Activated effector memory CD4-positive, alpha-beta T cell treated with anti-CD3 and anti-CD28 coated beads, Interleukin-2, amount 50 U/mL, for 16 hours (primary cell): ENCODE data around the gene ATP1A2.

Experiments
- DNase-seq: peaks from one replicate; pipeline ENCODE4 v3.0.0-alpha.2; 2020

Gene ATP1A2

GRCh38 chr1:160151303-160151702 lies 35.7 kb downstream of the ATP1A2 start, which contains the start of gene ATP1A4:
TSS of gene ATP1A4 (plus strand) at chr1:160151603. CDS start at chr1:160152041, 438 bp downstream.
- no peak for DNase-seq

- DNase-seq = no peak
Measured at GRCh38 chr1:160154790-160155189, 39.2 kb downstream of the ATP1A2 start.

GRCh38 chr1:160156361-160156760 lies 40.8 kb downstream of the ATP1A2 start:
- DNase-seq = no peak

GRCh38 chr1:160157174-160157573 lies 41.6 kb downstream of the ATP1A2 start:
- DNase-seq = no peak

- DNase-seq = no peak
Measured at GRCh38 chr1:160158031-160158430, 42.5 kb downstream of the ATP1A2 start.

- DNase-seq = no peak
Measured at GRCh38 chr1:160158534-160158933, 43.0 kb downstream of the ATP1A2 start.

GRCh38 chr1:160159846-160160245 lies 44.3 kb downstream of the ATP1A2 start:
- no peak for DNase-seq

GRCh38 chr1:160161965-160162705 lies 46.6 kb downstream of the ATP1A2 start:
- DNase-seq = no peak

GRCh38 chr1:160162931-160163330 lies 47.4 kb downstream of the ATP1A2 start:
- DNase-seq = no peak

- DNase-seq = no peak
Measured at GRCh38 chr1:160163615-160164014, 48.1 kb downstream of the ATP1A2 start.

GRCh38 chr1:160164121-160164520 lies 48.6 kb downstream of the ATP1A2 start:
- DNase-seq = no peak

- no peak for DNase-seq
Measured at GRCh38 chr1:160166166-160166868, 50.8 kb downstream of the ATP1A2 start.

- no peak for DNase-seq
Measured at GRCh38 chr1:160167056-160167455, 51.5 kb downstream of the ATP1A2 start.

GRCh38 chr1:160167580-160167979 lies 52.0 kb downstream of the ATP1A2 start:
- no peak for DNase-seq

- DNase-seq = no peak
Measured at GRCh38 chr1:160168016-160168415, 52.5 kb downstream of the ATP1A2 start.

- DNase-seq = no peak
Measured at GRCh38 chr1:160168609-160169369, 53.2 kb downstream of the ATP1A2 start.

GRCh38 chr1:160169553-160170399 lies 54.2 kb downstream of the ATP1A2 start:
- no peak for DNase-seq

- DNase-seq = no peak
Measured at GRCh38 chr1:160171354-160171753, 55.8 kb downstream of the ATP1A2 start.

- DNase-seq = no peak
Measured at GRCh38 chr1:160171980-160172379, 56.4 kb downstream of the ATP1A2 start.

- no peak for DNase-seq
Measured at GRCh38 chr1:160177231-160177630, 61.7 kb downstream of the ATP1A2 start.

GRCh38 chr1:160177667-160178066 lies 62.1 kb downstream of the ATP1A2 start:
- no peak for DNase-seq

GRCh38 chr1:160178731-160179130 lies 63.2 kb downstream of the ATP1A2 start:
- no peak for DNase-seq

GRCh38 chr1:160179336-160179735 lies 63.8 kb downstream of the ATP1A2 start:
- no peak for DNase-seq
